SIG-M5 (cell line): ENCODE measurements around the gene DAP.

Experiments used
- DNase-seq: peaks from one replicate; lab custom pipeline; 2025; lab: John Stamatoyannopoulos, UW

The DAP gene

DNA sequence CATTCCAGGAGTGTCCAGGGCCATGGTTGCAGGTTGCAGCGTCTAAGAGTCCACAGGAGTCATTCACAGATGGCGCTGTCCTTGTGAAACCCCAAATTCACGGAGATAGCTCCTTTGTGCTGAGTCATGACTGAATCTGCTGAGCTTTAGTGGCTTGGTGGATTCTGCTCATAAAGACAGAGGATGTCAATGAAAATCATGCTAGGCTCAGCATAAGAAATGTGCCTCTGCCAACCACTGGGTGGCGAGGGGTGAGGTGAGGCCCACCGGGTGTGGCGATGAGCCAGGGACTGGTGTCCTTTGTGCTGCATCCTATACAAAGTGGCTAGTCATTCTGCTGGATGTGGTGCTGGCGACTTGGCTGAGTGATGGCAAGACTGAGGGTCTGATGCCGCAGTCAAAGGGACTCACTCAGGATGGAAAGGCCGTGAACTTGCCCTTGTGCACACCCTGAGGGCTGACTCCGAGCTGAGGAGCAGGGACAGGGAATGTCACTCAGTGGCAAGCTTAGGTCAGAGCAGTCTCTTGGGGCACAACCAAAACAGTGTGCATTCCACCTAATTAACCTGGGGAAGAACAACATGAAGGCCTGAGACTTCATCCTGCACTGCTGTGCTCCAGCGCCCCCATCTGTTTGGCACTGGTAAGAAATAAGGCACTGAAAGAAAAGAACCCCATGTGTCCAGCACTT lies 71.5 kb downstream of the DAP start:
- DNase-seq = no peak

DNA sequence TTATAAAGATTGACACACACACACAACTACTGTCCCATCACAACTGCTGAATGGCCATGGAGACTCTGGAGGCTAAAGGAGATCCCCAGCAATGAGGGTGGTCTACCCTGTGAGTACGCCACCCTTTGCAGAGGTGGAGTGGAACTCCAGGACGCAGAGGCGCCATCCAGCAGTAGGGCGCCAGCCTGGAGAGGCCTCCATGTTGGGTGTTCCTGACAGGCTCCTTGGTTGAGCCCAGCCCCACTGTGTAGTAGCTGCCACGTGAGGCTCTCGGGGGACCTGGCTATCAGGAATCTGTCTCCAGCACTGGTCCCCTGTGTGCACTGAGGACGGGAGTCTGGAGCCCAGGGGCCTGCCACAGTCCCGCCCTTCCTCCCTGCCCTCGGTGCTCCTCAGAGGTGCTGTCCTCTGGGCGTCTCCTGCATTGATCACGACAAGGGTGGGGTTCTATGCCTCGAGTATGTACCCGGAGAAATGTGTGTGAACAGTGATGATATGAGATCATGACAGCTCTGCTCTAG lies 72.3 kb downstream of the DAP start:
- DNase-seq = no peak

DNA sequence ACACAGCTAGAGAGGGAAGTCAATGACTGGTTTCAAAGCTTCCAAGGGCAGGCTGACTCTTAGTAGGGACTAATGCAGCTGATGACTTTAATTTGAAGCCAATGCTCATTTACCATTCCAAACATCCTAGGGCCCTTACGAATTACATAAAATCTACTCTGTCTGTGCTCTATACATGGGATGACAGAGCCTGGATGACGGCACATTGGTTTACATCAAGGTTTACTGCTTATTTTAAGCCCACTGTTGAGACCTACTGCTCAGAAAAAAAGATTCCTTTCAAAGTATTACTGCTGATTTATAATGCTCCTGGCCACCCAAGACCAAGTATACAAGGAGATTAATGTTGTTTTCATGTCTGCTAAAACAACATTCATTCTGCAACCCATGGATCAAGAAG lies 74.1 kb downstream of the DAP start:
- DNase-seq = no peak

DNA sequence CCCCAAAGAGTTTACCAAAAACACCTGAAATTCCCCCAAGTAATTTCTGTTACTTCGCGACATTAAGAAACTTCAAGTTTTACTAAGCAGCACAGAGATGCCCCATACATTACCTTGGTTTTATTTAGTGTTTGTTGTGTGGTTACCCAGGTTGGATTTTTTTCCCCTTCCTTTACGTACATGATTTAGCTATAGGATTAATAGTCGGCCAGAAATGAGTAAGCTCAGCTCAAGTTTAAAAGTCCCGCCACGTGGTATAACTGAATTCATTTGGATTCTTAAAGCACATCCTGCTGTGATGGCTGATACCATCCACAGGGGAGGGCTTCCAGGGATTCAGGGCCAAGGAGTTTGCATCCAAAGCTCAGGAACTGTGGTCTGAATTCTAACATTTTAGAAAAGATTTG lies 75.9 kb downstream of the DAP start:
- no peak for DNase-seq

- no peak for DNase-seq
These were observed 76.5 kb downstream of the DAP start for GRCh38 chr5:10684303-10685086.

GRCh38 chr5:10682801-10683525 lies 78.1 kb downstream of the DAP start:
- DNase-seq = no peak

- no peak for DNase-seq
These were observed 79.0 kb downstream of the DAP start for GRCh38 chr5:10681731-10682679.

- DNase-seq = no peak
These were observed 80.1 kb downstream of the DAP start for GRCh38 chr5:10680876-10681481.

DNA sequence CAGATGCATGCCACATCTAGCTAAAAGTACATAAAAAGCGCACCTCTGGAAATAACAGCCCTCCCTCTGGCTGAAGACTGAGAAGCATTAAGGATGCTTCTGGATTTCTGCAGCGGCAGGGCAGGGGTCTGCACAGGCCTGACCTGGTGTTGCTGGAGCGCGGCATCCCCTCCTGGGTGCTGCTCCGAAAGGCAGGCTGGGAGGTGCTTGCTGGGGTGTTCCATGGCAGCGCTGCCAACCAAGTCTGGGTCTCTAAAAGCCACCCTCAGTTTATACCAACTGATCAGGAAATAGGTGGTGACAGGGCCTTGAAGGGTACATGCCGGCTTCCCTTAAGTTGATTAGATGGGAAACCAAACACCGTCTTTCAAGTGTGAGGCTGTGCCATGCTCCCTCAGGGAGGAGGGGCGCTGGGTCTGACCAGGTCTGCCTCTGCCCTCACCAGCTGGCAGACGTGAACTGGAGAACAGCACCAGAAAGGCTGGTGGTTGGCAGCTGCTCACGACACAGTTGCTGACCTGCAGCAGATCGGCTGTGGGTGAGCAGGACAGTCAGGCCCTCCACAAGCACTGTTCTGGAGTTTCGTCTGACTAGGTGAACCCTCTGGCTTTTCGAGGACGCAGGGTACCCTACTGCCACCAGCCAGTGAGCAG lies 81.6 kb downstream of the DAP start:
- DNase-seq = no peak

DNA sequence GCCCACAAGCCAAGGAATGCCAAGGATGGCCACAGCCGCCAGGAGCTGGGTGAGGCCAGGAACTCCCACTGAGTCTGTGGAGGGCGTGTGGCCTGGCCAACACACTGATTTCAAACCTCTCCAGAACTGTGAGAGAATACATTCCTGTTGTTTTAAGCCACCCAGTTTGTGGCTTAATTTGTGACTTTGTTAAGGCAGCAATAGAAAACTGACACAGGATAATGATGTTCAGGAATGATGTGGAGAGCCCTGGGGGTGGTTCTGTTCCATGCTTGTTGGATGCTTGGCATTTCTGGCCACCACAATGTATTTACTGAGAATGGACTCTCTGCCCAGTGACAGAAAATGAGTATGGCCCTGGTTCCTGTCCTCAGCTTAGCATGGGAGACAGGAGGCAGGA lies 82.8 kb downstream of the DAP start:
- no peak for DNase-seq

GRCh38 chr5:10677533-10677932 lies 83.5 kb downstream of the DAP start:
- DNase-seq = no peak

- no peak for DNase-seq
These were observed 84.1 kb downstream of the DAP start for GRCh38 chr5:10676946-10677345.

GRCh38 chr5:10676224-10676623 lies 84.8 kb downstream of the DAP start:
- no peak for DNase-seq

DNA sequence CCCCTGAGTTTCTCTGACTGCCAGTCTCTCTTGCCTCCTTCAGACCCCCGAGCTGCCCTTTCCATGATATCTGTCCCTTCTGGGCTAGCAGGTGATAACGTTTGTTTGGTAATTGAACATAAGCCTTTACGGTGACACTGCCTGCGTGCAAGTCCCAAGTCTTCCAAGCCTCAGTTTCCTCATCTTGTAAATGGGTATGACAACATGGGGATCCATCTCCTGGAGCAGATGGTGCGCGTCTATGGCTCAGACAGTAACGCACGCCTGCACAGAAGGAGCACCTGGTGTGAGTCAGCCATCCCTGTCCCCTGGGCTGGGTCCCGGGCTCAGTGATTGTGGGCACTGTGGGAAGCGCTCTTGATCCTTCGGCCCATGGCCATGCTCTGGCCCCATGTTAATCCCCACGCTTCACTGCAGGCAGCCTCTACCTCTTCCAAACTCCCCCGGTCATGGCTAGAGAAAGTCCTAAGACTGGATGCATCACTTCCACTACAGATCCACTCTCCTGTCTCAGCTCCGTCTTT lies 85.8 kb downstream of the DAP start:
- DNase-seq = no peak

GRCh38 chr5:10674582-10674981 lies 86.5 kb downstream of the DAP start:
- no peak for DNase-seq

GRCh38 chr5:10674096-10674495 lies 86.9 kb downstream of the DAP start:
- DNase-seq = no peak

DNA sequence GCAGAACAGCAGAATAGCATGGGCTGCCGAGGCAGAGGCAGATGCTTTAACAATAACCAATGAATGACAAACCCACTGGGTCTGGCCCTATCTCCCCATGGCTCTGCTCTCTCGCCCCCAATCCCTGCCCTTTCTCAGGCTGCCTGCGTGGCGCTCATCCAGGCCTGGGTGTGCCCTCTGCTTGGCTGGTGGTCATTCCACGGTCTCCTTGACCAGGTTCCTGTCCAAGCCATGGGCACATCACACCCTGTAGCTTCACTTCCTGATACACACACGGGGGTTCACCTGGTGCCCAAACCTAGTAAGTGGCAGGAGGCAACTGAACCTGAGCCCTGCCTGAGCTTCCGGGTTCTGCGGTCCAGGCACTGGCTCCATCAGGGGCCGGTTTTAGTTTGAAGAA lies 87.6 kb downstream of the DAP start:
- DNase-seq = no peak

DNA sequence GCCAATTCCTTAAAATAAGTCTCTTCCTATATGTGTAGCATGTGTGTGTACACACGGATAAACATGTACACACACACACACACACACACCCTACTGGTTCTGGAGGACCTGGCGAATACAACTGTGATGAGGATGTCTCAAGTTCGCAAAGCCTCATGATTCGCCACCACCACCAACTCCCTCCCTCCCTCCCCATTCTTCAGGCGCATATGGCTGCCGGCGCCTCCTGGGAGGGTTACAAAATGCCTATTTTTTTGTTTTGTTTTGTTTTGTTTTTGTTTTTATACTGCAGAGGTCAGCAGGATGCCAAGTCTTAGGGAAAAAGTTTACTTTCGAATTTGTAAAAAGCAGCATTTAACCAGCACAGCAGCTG lies 88.0 kb downstream of the DAP start:
- DNase-seq = no peak

DNA sequence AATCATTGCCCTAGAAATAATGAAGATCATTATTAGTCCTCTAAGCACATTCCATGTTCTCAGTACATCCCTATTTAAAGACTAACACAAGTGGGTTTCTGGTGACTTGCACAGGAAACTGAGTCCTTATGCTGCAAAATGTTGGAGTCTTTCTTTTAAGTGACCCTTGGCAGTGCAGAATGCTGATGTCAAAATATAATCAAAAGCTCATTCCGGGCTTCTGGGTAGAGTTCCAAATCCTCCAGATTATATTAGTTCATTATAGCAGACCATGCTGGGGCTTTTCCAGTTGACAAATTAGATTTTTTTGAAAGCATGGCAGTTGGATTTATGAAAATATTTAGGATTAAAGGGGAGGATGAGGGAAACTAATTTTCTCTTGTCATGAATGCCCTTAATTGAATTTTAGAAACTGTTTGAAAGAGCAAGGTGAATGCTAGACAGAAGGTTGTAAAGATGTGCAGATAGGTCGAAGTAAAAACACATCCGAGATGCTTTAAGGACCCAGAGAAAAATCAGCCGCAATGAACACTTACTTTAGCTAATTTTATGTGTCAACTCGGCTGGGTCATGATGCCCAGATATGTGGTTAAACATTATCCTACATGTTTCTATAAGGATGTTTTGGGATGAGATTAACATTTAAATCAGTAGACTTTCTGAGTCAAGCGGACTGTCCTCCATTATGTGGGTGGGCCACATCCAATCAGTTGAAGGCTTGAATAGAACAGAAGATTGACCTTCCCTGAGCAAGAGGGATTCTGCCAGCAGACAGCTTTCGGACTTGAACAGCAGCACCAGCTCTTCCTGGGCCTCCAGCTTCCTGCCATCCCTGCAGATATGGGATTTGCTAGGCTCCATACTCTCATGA lies 88.7 kb downstream of the DAP start:
- DNase-seq = no peak
